Liver (tissue), 9 donors: ENCODE data around the gene LDLR. TPM values are rescaled to one million over a fixed set of nuclear protein-coding genes. Genes with fewer than 3 reads are reported as not detected.

ENCODE experiments used
- DNase-seq: peaks from one replicate; pipeline ENCODE4 v3.0.0-alpha.2; 2017; ENCODE audit warnings: low spot score
- H3K27ac ChIP-seq, 2 donors: one replicate each; pipeline ENCODE4 v1.7.0; 2013; ENCODE audit warnings: inconsistent platforms in 2 of 2, low read length in 2 of 2, control low read depth in 1 of 2, low read depth in 1 of 2, mild to moderate bottlenecking in 1 of 2
- H3K27me3 ChIP-seq, 4 donors: one replicate each; pipeline versions ENCODE4 v1.6.1 to v1.7.0; 2013; ENCODE audit warnings: low read length in 3 of 4, inconsistent platforms in 1 of 4, mild to moderate bottlenecking in 1 of 4, moderate library complexity in 1 of 4; ENCODE audit not compliant: control insufficient read depth in 4 of 4, insufficient read depth in 4 of 4
- H3K36me3 ChIP-seq, 4 donors: one replicate each; pipeline versions ENCODE4 v1.6.1 to v1.7.0; 2013; ENCODE audit warnings: low read length in 3 of 4, mild to moderate bottlenecking in 3 of 4, low read depth in 1 of 4, moderate library complexity in 1 of 4; ENCODE audit not compliant: control insufficient read depth in 4 of 4, insufficient read depth in 3 of 4
- H3K4me1 ChIP-seq, 4 donors: one replicate each; pipeline versions ENCODE4 v1.6.1 to v1.7.0; 2013; ENCODE audit warnings: low read length in 3 of 4, mild to moderate bottlenecking in 3 of 4, moderate library complexity in 1 of 4; ENCODE audit not compliant: control insufficient read depth in 4 of 4, insufficient read depth in 4 of 4
- H3K4me3 ChIP-seq, 3 donors: one replicate each; pipeline versions ENCODE4 v1.6.1 to v1.7.0; 2013; ENCODE audit warnings: low read length in 3 of 3, control low read depth in 1 of 3, low read depth in 1 of 3, mild to moderate bottlenecking in 1 of 3
- H3K9ac ChIP-seq, 2 donors: one replicate each; pipeline ENCODE4 v1.7.0; 2013; ENCODE audit warnings: low read length in 2 of 2, mild to moderate bottlenecking in 2 of 2, moderate library complexity in 2 of 2, control low read depth in 1 of 2, low read depth in 1 of 2
- H3K9me3 ChIP-seq, 4 donors: one replicate each; pipeline versions ENCODE4 v1.6.1 to v1.7.0; 2013; ENCODE audit warnings: low read length in 3 of 4; ENCODE audit not compliant: control insufficient read depth in 4 of 4
- ATF3 ChIP-seq: IDR thresholded peaks from 2 replicates; pipeline ENCODE4 v1.6.1; 2016; ENCODE audit warnings: antibody characterized with exemption
- CTCF ChIP-seq: fragments of 150-350 bp; IDR thresholded peaks from 2 replicates; pipeline ENCODE4 v1.5.1; 2017; ENCODE audit warnings: improper control_type of control experiment, low read depth, low read length; ENCODE audit not compliant: missing input control
- EGR1 ChIP-seq, 2 donors: IDR thresholded peaks; 2 replicates each; pipeline ENCODE4 v1.6.1; 2016 to 2018; ENCODE audit warnings: antibody characterized with exemption in 2 of 2, low read depth in 2 of 2
- FOXA1 ChIP-seq: IDR thresholded peaks from 2 replicates; pipeline ENCODE4 v1.6.1; 2016; ENCODE audit warnings: antibody characterized with exemption
- GABPA ChIP-seq, 2 donors: IDR thresholded peaks in 1 of 2; conservative IDR thresholded peaks in 1 of 2; 2 replicates each; pipeline ENCODE4 v1.6.1; 2016; ENCODE audit warnings: antibody characterized with exemption in 2 of 2, mild to moderate bottlenecking in 1 of 2, moderate library complexity in 1 of 2
- JUND ChIP-seq, 2 donors: IDR thresholded peaks; 2 replicates each; pipeline ENCODE4 v1.6.1; 2016; ENCODE audit warnings: antibody characterized with exemption in 2 of 2
- NR2F2 ChIP-seq: IDR thresholded peaks from 2 replicates; pipeline ENCODE4 v1.6.1; 2016; ENCODE audit warnings: antibody characterized with exemption
- RAD21 ChIP-seq, 2 donors: IDR thresholded peaks; 2 replicates each; pipeline ENCODE4 v1.6.1; 2016; ENCODE audit warnings: antibody characterized with exemption in 2 of 2, mild to moderate bottlenecking in 2 of 2
- REST ChIP-seq: IDR thresholded peaks from 2 replicates; pipeline ENCODE4 v1.6.1; 2016; ENCODE audit warnings: antibody characterized with exemption, mild to moderate bottlenecking
- RXRA ChIP-seq, 2 donors: IDR thresholded peaks; 2 replicates each; pipeline ENCODE4 v1.6.1; 2017 to 2018; ENCODE audit warnings: antibody characterized with exemption in 2 of 2, mild to moderate bottlenecking in 1 of 2
- SP1 ChIP-seq: IDR thresholded peaks from 2 replicates; pipeline ENCODE4 v1.6.1; 2018; ENCODE audit warnings: antibody characterized with exemption, mild to moderate bottlenecking
- TAF1 ChIP-seq: conservative IDR thresholded peaks from 2 replicates; pipeline ENCODE4 v1.6.1; 2016; ENCODE audit warnings: antibody characterized with exemption, mild to moderate bottlenecking
- YY1 ChIP-seq: IDR thresholded peaks from 2 replicates; pipeline ENCODE4 v1.6.1; 2016; ENCODE audit warnings: antibody characterized with exemption, mild to moderate bottlenecking
- WGBS: extraction: QIAGEN DNeasy Blood & Tissue Kit; methylation state at CpG from one replicate; pipeline ENCODE4 v1.1.7; 2013; 5-methylcytosine and 5-hydroxymethylcytosine counted together
- polyA plus RNA-seq, 2 donors: library from polyadenylated mRNA; stranded (reverse) in 1 of 2; unstranded in 1 of 2; fragments of 200-250 nt in 1 of 2; fragments of >200 nt in 1 of 2; fragmentation: Nextera tagmentation in 1 of 2; extraction: Ambion mirVana in 1 of 2; gene quantifications; one replicate each; pipeline versions ENCODE4 v1.2.1 to v1.2.3, GENCODE V29; 2013 to 2015
- total RNA-seq, 2 donors: library from RNA; depleted of rRNA; stranded (reverse); fragments of >200 nt; gene quantifications; one replicate each; pipeline ENCODE4 v1.2.3, GENCODE V29; 2014
- TF ChIP-seq, protein P1 (sequence below): IDR thresholded peaks from 2 replicates; pipeline ENCODE4 v1.6.1; 2016; ENCODE audit warnings: antibody characterized with exemption
- donor health status: healthy.
- donor health status: healthy.
- donor health status: healthy.
- donor health status: healthy.
- donor health status: healthy.

LDLR gene
- total and polyA plus RNA-seq, 4 donors, result 17.3 to 141 (median 63.9) TPM

DNA sequence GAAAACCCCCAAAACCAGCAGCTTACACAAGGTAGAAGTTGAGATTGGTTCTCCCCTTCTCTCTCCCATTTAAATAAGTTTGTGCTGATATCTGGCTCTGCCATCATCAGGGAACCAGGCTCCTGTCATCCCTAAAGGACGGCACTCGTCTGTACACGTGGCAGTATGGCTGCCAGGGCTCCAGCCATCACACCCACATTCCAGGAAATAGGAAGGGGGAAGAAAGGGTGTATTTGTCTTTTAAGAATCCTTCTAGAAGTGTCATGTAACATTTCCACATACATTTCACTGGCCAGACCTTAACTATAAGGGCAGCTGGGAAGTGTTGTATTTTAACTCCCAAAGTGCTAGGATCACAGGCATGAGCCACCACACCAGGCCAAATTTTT is 56.3 kb downstream of the LDLR start:
- WGBS, result 95% methylated on average over 3 of the region's 3 CpGs
- Histone ChIP-seq H3K4me1 (peaks cover 12 to 22% (median 19%) of the 10 kb centered on the region in 4 donors), H3K9ac (no peak overlapping the region), H3K36me3 (no peaks in the 10 kb centered on the region), H3K4me3 (no peak overlapping the region), H3K27ac (no peak overlapping the region), H3K9me3 (no peaks in the 10 kb centered on the region), H3K27me3 (no peaks in the 10 kb centered on the region)
- TF ChIP-seq TAF1, result no peak
- no peak for TF ChIP-seq NR2F2
- TF ChIP-seq FOXA1, result no peak
- no peak for TF ChIP-seq CTCF
- TF ChIP-seq SP1, result no peak
- TF ChIP-seq, protein P1, sequence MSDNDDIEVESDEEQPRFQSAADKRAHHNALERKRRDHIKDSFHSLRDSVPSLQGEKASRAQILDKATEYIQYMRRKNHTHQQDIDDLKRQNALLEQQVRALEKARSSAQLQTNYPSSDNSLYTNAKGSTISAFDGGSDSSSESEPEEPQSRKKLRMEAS, result no peak
- no peak for TF ChIP-seq YY1
- no peak for TF ChIP-seq JUND (IDR thresholded peaks at IDR 0.05)
- no peak for TF ChIP-seq EGR1 (IDR thresholded peaks at IDR 0.05; ENCODE audit: low read depth in 2 of 2)
- no peak for DNase-seq

DNA sequence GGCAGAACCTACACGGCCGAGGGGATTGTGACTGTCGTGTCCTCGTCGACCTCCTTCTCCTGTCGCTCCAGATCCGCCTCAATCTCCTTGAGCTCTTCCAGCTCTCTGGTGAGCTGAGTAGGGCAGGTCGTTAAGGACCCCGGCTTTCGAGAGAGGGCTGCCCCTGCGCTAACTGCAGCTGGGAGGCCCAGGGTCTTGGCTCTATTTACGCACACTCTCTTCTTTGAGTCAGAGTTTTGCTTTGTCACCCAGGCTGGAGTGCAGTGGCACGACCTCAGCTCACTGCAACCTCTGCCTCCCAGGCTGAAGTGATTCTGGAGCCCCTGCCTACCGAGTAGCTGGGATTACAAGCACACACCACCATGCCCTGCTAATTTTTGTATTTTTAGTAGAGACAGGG is 58.7 kb downstream of the LDLR start:
- no peaks in the 10 kb centered on the region for H3K36me3 ChIP-seq
- H3K4me3 ChIP-seq, result no peak overlapping the region
- H3K9ac ChIP-seq, result no peak overlapping the region
- WGBS, result 89% methylated on average over 14 of the region's 14 CpGs
- H3K27ac ChIP-seq, result no peak overlapping the region
- no peaks in the 10 kb centered on the region for H3K9me3 ChIP-seq
- peaks cover 3 to 18% (median 12%) of the 10 kb centered on the region in 4 donors for H3K4me1 ChIP-seq
- DNase-seq, result no peak
- H3K27me3 ChIP-seq, result no peaks in the 10 kb centered on the region
- TF ChIP-seq GABPA (IDR thresholded peaks at IDR 0.05 in 1 of 2, conservative IDR thresholded peaks at IDR 0.05 in 1 of 2), result no peak
- no peak for TF ChIP-seq CTCF
- TF ChIP-seq EGR1 (IDR thresholded peaks at IDR 0.05; ENCODE audit: low read depth in 2 of 2), result no peak
- TF ChIP-seq, protein P1, result no peak
- no peak for TF ChIP-seq RXRA (IDR thresholded peaks at IDR 0.05)
- no peak for TF ChIP-seq RAD21 (IDR thresholded peaks at IDR 0.05)

DNA sequence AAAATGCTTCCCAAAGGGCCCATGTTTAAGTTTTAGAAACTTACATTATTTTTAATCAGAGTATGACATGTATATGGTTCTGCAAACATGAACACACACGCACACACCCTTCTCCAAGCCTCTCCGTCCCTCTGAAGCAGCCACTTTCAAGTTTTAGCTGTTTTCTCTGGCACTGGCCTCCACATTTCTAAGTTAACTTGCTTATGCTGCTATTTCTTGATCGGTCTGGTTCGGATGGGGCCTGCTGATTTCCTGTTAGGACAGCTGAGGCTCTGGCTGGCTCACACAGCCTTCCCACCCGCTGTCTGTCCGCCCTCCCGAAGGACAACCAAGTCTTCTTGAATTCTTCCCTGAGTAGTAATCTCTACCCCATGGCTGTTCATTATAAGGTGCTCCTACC is 61.9 kb downstream of the LDLR start:
- Histone ChIP-seq H3K9ac (no peak overlapping the region), H3K36me3 (no peaks in the 10 kb centered on the region), H3K4me1 (peaks cover 5 to 24% (median 17%) of the 10 kb centered on the region in 4 donors), H3K9me3 (no peaks in the 10 kb centered on the region), H3K27me3 (no peaks in the 10 kb centered on the region), H3K4me3 (no peak overlapping the region), H3K27ac (peak overlapping the region; percentile 6 to 35)
- TF ChIP-seq EGR1 (IDR thresholded peaks at IDR 0.05; ENCODE audit: low read depth in 2 of 2), result no peak
- TF ChIP-seq SP1, result no peak
- no peak for TF ChIP-seq RAD21 (IDR thresholded peaks at IDR 0.05)
- TF ChIP-seq ATF3, result no peak
- no peak for TF ChIP-seq REST
- TF ChIP-seq JUND (IDR thresholded peaks at IDR 0.05), result no peak
- TF ChIP-seq GABPA (IDR thresholded peaks at IDR 0.05 in 1 of 2, conservative IDR thresholded peaks at IDR 0.05 in 1 of 2), result no peak
- no peak for DNase-seq
- WGBS, result 77% methylated on average over 7 of the region's 7 CpGs
